ENCODE results near the gene SMPD3. TPM values are rescaled to one million over a fixed set of nuclear protein-coding genes. Genes with fewer than 3 reads are reported as not detected.

SMPD3 gene
- total RNA-seq, 4 donors from 2014 or later, result under 0.01 to 2.6 (median 0.75) TPM

GRCh38 chr16:68472581-68472980 is 24.3 kb upstream of the SMPD3 start:
- Histone ChIP-seq H3K9me3 (no peaks in the 10 kb centered on the region), H3K27ac (no peak overlapping the region), H3K4me1 (no peaks in the 10 kb centered on the region), H3K36me3 (no peaks in the 10 kb centered on the region), H3K27me3 (no peaks in the 10 kb centered on the region), H3K4me3 (no peak overlapping the region)
- intact Hi-C loops (cut with DNase I; ENCODE audit: low total_unique reads), result no loop called here
- TF ChIP-seq CTCF (IDR thresholded peaks at IDR 0.05) (no peak), POLR2A (IDR thresholded peaks at IDR 0.05) (no peak)
- no peak for DNase-seq

GRCh38 chr16:68470461-68471150 is 22.3 kb upstream of the SMPD3 start:
- Histone ChIP-seq H3K27ac (peak overlapping the region in 1 of 2 donors; percentile 61), H3K27me3 (no peaks in the 10 kb centered on the region), H3K9me3 (no peaks in the 10 kb centered on the region), H3K4me1 (no peaks in the 10 kb centered on the region), H3K36me3 (no peaks in the 10 kb centered on the region), H3K4me3 (no peak overlapping the region)
- TF ChIP-seq POLR2A (IDR thresholded peaks at IDR 0.05), result no peak
- TF ChIP-seq CTCF (IDR thresholded peaks at IDR 0.05), result no peak
- intact Hi-C loops (cut with DNase I; ENCODE audit: low total_unique reads), result no loop called here
- DNase-seq, result no peak

GRCh38 chr16:68469796-68470460 is 21.6 kb upstream of the SMPD3 start:
- H3K36me3 ChIP-seq, result no peaks in the 10 kb centered on the region
- no peaks in the 10 kb centered on the region for H3K4me1 ChIP-seq
- no peak for TF ChIP-seq CTCF (IDR thresholded peaks at IDR 0.05)
- no peak for TF ChIP-seq POLR2A (IDR thresholded peaks at IDR 0.05)
- H3K27ac ChIP-seq, result peak overlapping the region in 1 of 2 donors; percentile 61
- no peak overlapping the region for H3K4me3 ChIP-seq
- H3K9me3 ChIP-seq, result no peaks in the 10 kb centered on the region
- DNase-seq, result no peak
- H3K27me3 ChIP-seq, result no peaks in the 10 kb centered on the region
- intact Hi-C loops (cut with DNase I; ENCODE audit: low total_unique reads), result no loop called here

GRCh38 chr16:68468842-68469241 is 20.5 kb upstream of the SMPD3 start:
- intact Hi-C loops (cut with DNase I; ENCODE audit: low total_unique reads), result no loop called here

More at GRCh38 chr16:68468842-68469241, 20.5 kb upstream of the SMPD3 start:
- Histone ChIP-seq H3K4me3 (no peak overlapping the region), H3K4me1 (no peaks in the 10 kb centered on the region), H3K27ac (no peak overlapping the region), H3K9me3 (no peaks in the 10 kb centered on the region), H3K27me3 (no peaks in the 10 kb centered on the region), H3K36me3 (no peaks in the 10 kb centered on the region)
- TF ChIP-seq CTCF (IDR thresholded peaks at IDR 0.05) (no peak), POLR2A (IDR thresholded peaks at IDR 0.05) (no peak)
- DNase-seq, result no peak

All from uterus (tissue), 4 donors.